HG02852 (cell line): ENCODE measurements around the gene GALT.
A peak's percentile ranks its signal among the peaks of the same experiment; 100 is the strongest.

Source experiments
- ATAC-seq: cut with Tn5 transposase; IDR thresholded peaks from one replicate; pipeline ENCODE4 v1.9.1; 2021; ENCODE audit warnings: mild to moderate bottlenecking, moderate library complexity; ENCODE audit not compliant: unreplicated experiment

The GALT gene

GRCh38 chr9:34646211-34647083, at the start of gene GALT:
Gene GALT, plus strand, starts transcription at chr9:34646675. Its CDS starts 30 bp downstream, at chr9:34646705.
- peak; percentile 85 for ATAC-seq

GRCh38 chr9:34599546-34599945, 46.9 kb upstream of the GALT start:
- ATAC-seq: no peak

- ATAC-seq: no peak
These were observed 45.6 kb upstream of the GALT start for GRCh38 chr9:34600908-34601307.

- ATAC-seq: no peak
These were observed 44.4 kb upstream of the GALT start for GRCh38 chr9:34601937-34602573.

- ATAC-seq: peak; percentile 68
These were observed 42.8 kb upstream of the GALT start for GRCh38 chr9:34603610-34604231.

GRCh38 chr9:34606190-34606589, 40.3 kb upstream of the GALT start:
- no peak for ATAC-seq

- ATAC-seq: no peak
These were observed 39.6 kb upstream of the GALT start for GRCh38 chr9:34606905-34607304.

GRCh38 chr9:34607331-34607730, 39.1 kb upstream of the GALT start:
- no peak for ATAC-seq

- ATAC-seq: no peak
These were observed 35.9 kb upstream of the GALT start for GRCh38 chr9:34610434-34611206.

GRCh38 chr9:34611251-34611810, 35.1 kb upstream of the GALT start:
- ATAC-seq: peak; percentile 5

- peak; percentile 89 for ATAC-seq
These were observed 34.4 kb upstream of the GALT start, which contains the start of gene RPP25L for GRCh38 chr9:34611811-34612787. Gene RPP25L, minus strand, starts transcription at chr9:34612097. Its CDS starts 801 bp downstream, at chr9:34611296.

GRCh38 chr9:34612788-34613390, 33.6 kb upstream of the GALT start:
- ATAC-seq: peak; percentile 35

GRCh38 chr9:34615132-34615531, 31.3 kb upstream of the GALT start:
- no peak for ATAC-seq

- peak; percentile 99 for ATAC-seq
These were observed 26.1 kb upstream of the GALT start, which contains the start of gene DCTN3 for GRCh38 chr9:34620061-34620994. Gene DCTN3, minus strand, starts transcription at chr9:34620495. Its CDS starts 31 bp downstream, at chr9:34620464.

- ATAC-seq: no peak
These were observed 22.9 kb upstream of the GALT start for GRCh38 chr9:34623374-34624235.

GRCh38 chr9:34624475-34625185, 21.8 kb upstream of the GALT start:
- ATAC-seq: no peak
